Mammary epithelial cell (primary cell): ENCODE data around the gene KRT7.

Source experiments
- CTCF ChIP-seq, 2 donors: IDR thresholded peaks in 1 of 2; conservative IDR thresholded peaks in 1 of 2; 2 replicates each; pipeline ENCODE4 v1.5.1; 2011 to 2012; ENCODE audit warnings: inconsistent platforms in 2 of 2, low read length in 2 of 2, mild to moderate bottlenecking in 2 of 2, control low read depth in 1 of 2, low read depth in 1 of 2; ENCODE audit not compliant: insufficient read depth in 1 of 2; ENCODE audit errors: extremely low read depth in 1 of 2
- EZH2 ChIP-seq: IDR thresholded peaks from 2 replicates; pipeline ENCODE4 v1.6.1; 2012; ENCODE audit warnings: low read length, inconsistent platforms, borderline replicate concordance

DNA sequence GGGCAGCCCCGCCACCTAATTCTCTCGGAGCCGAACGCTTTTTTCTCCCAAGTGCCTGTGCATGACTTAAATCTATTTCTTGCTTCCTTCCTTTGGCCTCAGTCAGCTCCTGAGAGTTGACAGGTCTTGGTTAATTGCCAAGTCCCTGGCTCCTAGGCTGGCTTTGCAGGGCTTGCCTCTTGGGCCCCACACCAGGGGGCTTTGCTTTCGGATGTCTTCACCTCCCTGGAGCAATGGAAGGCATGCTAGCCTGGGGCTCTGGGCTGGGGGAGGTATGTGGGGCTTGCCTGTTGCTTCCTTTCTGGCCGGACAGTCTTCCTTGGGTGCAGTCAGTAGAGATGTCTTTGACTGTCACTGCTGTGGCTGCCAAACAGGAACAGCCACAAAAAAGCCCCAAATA, 39.1 kb upstream of the KRT7 start:
- no peak for TF ChIP-seq CTCF (conservative IDR thresholded peaks at IDR 0.05 in 1 of 2, IDR thresholded peaks at IDR 0.05 in 1 of 2; ENCODE audit: extremely low read depth in 1 of 2, insufficient read depth in 1 of 2, low read depth in 1 of 2, low read length in 2 of 2)
- TF ChIP-seq EZH2, result no peak
